NB4 (cell line): Measurements from ENCODE around the gene DPYD.

ENCODE experiments used
- DNase-seq: peaks from one replicate; pipeline ENCODE4 v3.0.0; 2010; ENCODE audit warnings: low read depth
- H3K4me3 ChIP-seq: one replicate; pipeline ENCODE4 v1.5.1; 2011; ENCODE audit warnings: mild to moderate bottlenecking, low read depth, low read length, moderate library complexity
- MYC ChIP-seq: IDR thresholded peaks from 2 replicates; pipeline ENCODE4 v1.6.1; 2011; ENCODE audit warnings: low read depth, low read length
- POLR2A ChIP-seq: IDR thresholded peaks from 2 replicates; pipeline ENCODE4 v1.6.1; 2011; ENCODE audit warnings: mild to moderate bottlenecking; ENCODE audit not compliant: insufficient read length; ENCODE audit errors: extremely low read depth
- TF ChIP-seq, protein P1 (sequence below): IDR thresholded peaks from one replicate; pipeline ENCODE4 v1.5.1; 2012; ENCODE audit warnings: low read depth, low read length
- TF ChIP-seq, protein P2 (sequence below): IDR thresholded peaks from 2 replicates; pipeline ENCODE4 v1.6.1; 2011; ENCODE audit warnings: low read depth, low read length

The DPYD gene

DNA sequence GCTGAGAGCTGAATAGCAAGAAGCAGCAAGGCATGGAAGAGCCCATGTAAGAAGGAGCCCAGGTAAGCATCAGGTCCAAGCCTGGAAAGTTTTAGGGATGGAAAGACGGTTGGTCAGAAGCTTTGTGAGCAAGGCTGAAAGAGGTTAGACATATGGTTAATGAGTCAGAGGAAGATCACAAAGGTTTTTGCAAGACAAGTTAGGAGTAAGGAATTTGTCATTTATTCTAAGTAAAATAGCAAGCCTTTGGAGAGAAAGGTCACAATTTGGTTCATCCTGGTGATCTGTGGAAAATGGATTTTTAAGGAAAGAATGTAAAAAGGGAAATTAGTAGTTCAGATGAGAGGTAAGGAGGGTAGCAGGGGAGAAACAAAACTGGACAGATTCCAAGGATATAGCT lies 106.7 kb downstream of the DPYD start:
- TF ChIP-seq POLR2A, result no peak
- TF ChIP-seq, protein P1, sequence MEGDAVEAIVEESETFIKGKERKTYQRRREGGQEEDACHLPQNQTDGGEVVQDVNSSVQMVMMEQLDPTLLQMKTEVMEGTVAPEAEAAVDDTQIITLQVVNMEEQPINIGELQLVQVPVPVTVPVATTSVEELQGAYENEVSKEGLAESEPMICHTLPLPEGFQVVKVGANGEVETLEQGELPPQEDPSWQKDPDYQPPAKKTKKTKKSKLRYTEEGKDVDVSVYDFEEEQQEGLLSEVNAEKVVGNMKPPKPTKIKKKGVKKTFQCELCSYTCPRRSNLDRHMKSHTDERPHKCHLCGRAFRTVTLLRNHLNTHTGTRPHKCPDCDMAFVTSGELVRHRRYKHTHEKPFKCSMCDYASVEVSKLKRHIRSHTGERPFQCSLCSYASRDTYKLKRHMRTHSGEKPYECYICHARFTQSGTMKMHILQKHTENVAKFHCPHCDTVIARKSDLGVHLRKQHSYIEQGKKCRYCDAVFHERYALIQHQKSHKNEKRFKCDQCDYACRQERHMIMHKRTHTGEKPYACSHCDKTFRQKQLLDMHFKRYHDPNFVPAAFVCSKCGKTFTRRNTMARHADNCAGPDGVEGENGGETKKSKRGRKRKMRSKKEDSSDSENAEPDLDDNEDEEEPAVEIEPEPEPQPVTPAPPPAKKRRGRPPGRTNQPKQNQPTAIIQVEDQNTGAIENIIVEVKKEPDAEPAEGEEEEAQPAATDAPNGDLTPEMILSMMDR, result no peak
- TF ChIP-seq, protein P2, sequence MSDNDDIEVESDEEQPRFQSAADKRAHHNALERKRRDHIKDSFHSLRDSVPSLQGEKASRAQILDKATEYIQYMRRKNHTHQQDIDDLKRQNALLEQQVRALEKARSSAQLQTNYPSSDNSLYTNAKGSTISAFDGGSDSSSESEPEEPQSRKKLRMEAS, result no peak
- no peak for TF ChIP-seq MYC
- no peak overlapping the region for H3K4me3 ChIP-seq
- no peak for DNase-seq

GRCh38 chr1:97812076-97812475 lies 108.8 kb downstream of the DPYD start:
- no peak overlapping the region for H3K4me3 ChIP-seq
- no peak for DNase-seq
- TF ChIP-seq MYC (no peak), POLR2A (no peak)
- TF ChIP-seq, protein P2, result no peak
- TF ChIP-seq, protein P1, result no peak

GRCh38 chr1:97806996-97807520 lies 113.8 kb downstream of the DPYD start:
- no peak for DNase-seq
- TF ChIP-seq POLR2A (no peak), MYC (no peak)
- TF ChIP-seq, protein P1, result no peak
- TF ChIP-seq, protein P2, result no peak
- no peak overlapping the region for H3K4me3 ChIP-seq

- TF ChIP-seq, protein P1, result no peak
- TF ChIP-seq MYC (no peak), POLR2A (no peak)
- H3K4me3 ChIP-seq, result no peak overlapping the region
- no peak for DNase-seq
Observed at GRCh38 chr1:97806326-97806725, 114.5 kb downstream of the DPYD start.

DNA sequence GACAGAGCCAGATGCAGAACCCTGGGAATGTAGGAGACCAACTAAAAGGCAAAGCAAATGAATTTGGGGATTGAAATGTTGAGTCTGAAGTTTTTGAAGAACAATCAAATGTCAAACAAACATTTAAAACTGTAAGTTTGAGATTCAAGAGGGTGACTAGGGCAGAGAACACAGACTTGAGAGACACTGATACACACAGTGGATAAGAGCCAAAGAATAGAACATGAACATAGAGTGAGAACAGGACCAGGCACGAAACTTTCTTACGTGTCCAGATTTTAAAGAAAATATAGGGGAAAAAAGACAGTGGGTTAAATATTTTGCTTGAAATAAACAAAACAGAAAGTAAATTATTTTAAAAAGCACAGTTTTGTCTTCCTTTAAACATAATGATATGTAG lies 115.7 kb downstream of the DPYD start:
- no peak for DNase-seq
- TF ChIP-seq, protein P1, result no peak
- TF ChIP-seq, protein P2, result no peak
- TF ChIP-seq MYC (no peak), POLR2A (no peak)

GRCh38 chr1:97803026-97803425 lies 117.8 kb downstream of the DPYD start:
- DNase-seq, result no peak
- TF ChIP-seq, protein P2, result no peak
- TF ChIP-seq POLR2A (no peak), MYC (no peak)
- TF ChIP-seq, protein P1, result no peak
- no peak overlapping the region for H3K4me3 ChIP-seq

More for the DNA sequence above, 115.7 kb downstream of the DPYD start:
- H3K4me3 ChIP-seq, result no peak overlapping the region
